Activated CD8-positive, alpha-beta T cell treated with anti-CD3 and anti-CD28 coated beads for 36 hours (primary cell): ENCODE data around the gene CNPY3. TPM values are rescaled to one million over a fixed set of nuclear protein-coding genes. Genes with fewer than 3 reads are reported as not detected.

ENCODE experiments used
- ATAC-seq: fragments of 200-7000 bp; cut with Tn5 transposase; one replicate; pipeline ENCODE4 v1.10.0; 2021; ENCODE audit warnings: mild to moderate bottlenecking, moderate library complexity
- CTCF ChIA-PET: fragments of 350-600 bp; sonication (Branson Sonifier 250); formaldehyde crosslinking; loops from one replicate; lab custom pipeline; 2021; ENCODE audit warnings: antibody characterized with exemption; lab: Charles Lee
- POLR2A ChIA-PET: fragments of 350-600 bp; sonication (Branson Sonifier 250); formaldehyde crosslinking; loops from one replicate; lab custom pipeline; 2021; ENCODE audit warnings: antibody characterized with exemption; lab: Charles Lee
- DNase-seq: peaks from one replicate; pipeline ENCODE4 v3.0.0-alpha.2; 2020
- H3K27ac Mint-ChIP-seq: one replicate; pipeline ENCODE4 v1.8.0; 2021; ENCODE audit warnings: mild to moderate bottlenecking, mixed read lengths
- H3K27me3 Mint-ChIP-seq: one replicate; pipeline ENCODE4 v1.8.0; 2021; ENCODE audit warnings: mixed read lengths
- H3K36me3 Mint-ChIP-seq: one replicate; pipeline ENCODE4 v1.8.0; 2021; ENCODE audit warnings: low read depth, mixed read lengths
- H3K4me1 Mint-ChIP-seq: one replicate; pipeline ENCODE4 v1.8.0; 2021; ENCODE audit warnings: low read depth, mixed read lengths
- H3K4me3 Mint-ChIP-seq: one replicate; pipeline ENCODE4 v1.8.0; 2021; ENCODE audit warnings: mild to moderate bottlenecking, moderate library complexity, mixed read lengths
- H3K9me3 Mint-ChIP-seq: one replicate; pipeline ENCODE4 v1.8.0; 2021; ENCODE audit warnings: mixed read lengths
- intact Hi-C: fragments of 100-400 bp; cut with micrococcal nuclease; formaldehyde crosslinking; loops from one replicate; pipeline ENCODE4 v1.10.0; 2022
- total RNA-seq, 2 experiments: library from RNA; stranded (reverse); gene quantifications; one replicate each; pipeline ENCODE4 v1.2.3, GENCODE V29; 2021
- TF ChIP-seq, protein P1 (sequence below): fragments of 200-600 bp; IDR thresholded peaks from one replicate; pipeline ENCODE4 v1.8.0; 2022; ENCODE audit warnings: antibody characterized with exemption, mild to moderate bottlenecking

CNPY3 gene
- total RNA-seq, 2 experiments from 2014 or later = 46.2 to 46.8 TPM

DNA sequence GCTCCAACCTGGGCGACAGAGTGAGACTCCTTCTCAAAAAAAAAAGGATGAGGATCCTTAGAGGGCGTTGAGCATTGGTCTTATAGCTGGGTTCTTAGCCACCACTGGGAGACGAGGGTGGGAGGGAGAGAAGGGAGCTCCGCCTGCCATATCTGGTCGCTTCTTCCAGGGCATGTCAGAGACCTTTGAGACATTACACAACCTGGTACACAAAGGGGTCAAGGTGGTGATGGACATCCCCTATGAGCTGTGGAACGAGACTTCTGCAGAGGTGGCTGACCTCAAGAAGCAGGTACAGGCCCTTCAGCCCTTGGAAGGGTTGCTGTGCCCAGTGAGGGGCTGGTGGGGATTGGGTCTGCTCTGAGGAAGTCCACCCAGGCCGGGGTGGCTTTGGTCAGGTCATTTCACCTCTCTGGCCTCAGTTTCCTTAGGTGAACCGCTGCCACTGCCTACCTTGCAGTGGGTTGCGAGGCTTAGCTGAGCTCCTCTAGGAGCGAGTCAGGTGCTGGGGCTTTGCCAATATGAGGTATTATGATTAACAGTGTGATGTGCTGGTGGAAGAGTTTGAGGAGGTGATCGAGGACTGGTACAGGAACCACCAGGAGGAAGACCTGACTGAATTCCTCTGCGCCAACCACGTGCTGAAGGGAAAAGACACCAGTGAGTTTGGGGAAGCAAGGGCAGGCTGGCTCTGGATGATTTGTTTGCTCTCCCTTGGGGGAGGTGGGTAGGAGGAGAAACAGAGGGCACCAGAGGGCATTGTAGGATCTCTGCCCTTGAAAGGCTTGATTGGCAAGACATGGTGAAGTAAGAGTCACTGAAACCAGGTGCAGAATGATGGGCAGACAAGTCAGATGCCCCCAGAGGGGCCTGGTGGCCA is 8.5 kb downstream of the CNPY3 start:
- H3K4me1 Mint-ChIP-seq = peaks cover 29% of the 10 kb centered on the region
- intact Hi-C loops = no loop called here
- no peaks in the 10 kb centered on the region for H3K9me3 Mint-ChIP-seq
- H3K27ac Mint-ChIP-seq = peak overlapping the region; percentile 52
- ATAC-seq (no peak), DNase-seq (no peak)
- H3K27me3 Mint-ChIP-seq = no peaks in the 10 kb centered on the region
- CTCF ChIA-PET = interaction anchor here (1.4 kb wide), 1 partner anchor 37 kb away, joined by 3 read pairs; no protein-coding TSS in a partner anchor
- H3K4me3 Mint-ChIP-seq = no peak overlapping the region
- TF ChIP-seq, protein P1, sequence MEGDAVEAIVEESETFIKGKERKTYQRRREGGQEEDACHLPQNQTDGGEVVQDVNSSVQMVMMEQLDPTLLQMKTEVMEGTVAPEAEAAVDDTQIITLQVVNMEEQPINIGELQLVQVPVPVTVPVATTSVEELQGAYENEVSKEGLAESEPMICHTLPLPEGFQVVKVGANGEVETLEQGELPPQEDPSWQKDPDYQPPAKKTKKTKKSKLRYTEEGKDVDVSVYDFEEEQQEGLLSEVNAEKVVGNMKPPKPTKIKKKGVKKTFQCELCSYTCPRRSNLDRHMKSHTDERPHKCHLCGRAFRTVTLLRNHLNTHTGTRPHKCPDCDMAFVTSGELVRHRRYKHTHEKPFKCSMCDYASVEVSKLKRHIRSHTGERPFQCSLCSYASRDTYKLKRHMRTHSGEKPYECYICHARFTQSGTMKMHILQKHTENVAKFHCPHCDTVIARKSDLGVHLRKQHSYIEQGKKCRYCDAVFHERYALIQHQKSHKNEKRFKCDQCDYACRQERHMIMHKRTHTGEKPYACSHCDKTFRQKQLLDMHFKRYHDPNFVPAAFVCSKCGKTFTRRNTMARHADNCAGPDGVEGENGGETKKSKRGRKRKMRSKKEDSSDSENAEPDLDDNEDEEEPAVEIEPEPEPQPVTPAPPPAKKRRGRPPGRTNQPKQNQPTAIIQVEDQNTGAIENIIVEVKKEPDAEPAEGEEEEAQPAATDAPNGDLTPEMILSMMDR = no peak
- POLR2A ChIA-PET = interaction anchor here (0.6 to 0.8 kb wide), 3 partner anchors 8 to 13 kb away, joined by 3 read pairs; no protein-coding TSS in a partner anchor
- peaks cover 52% of the 10 kb centered on the region for H3K36me3 Mint-ChIP-seq

DNA sequence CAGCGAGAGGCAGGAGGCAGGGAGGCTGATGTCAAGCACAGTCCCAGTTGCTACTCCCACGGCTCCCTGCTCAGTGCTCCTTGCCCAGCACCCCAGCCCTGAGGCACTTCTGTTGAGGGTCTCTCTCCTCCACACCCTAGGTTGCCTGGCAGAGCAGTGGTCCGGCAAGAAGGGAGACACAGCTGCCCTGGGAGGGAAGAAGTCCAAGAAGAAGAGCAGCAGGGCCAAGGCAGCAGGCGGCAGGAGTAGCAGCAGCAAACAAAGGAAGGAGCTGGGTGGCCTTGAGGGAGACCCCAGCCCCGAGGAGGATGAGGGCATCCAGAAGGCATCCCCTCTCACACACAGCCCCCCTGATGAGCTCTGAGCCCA is 9.1 kb downstream of the CNPY3 start:
- H3K9me3 Mint-ChIP-seq = no peaks in the 10 kb centered on the region
- H3K4me3 Mint-ChIP-seq = no peak overlapping the region
- ATAC-seq (no peak), DNase-seq (no peak)
- TF ChIP-seq, protein P1 = no peak
- ChIA-PET POLR2A (interaction anchor here (0.8 kb wide), 1 partner anchor 8 kb away, joined by 3 read pairs; no protein-coding TSS in a partner anchor), CTCF (interaction anchor here (1.2 to 1.4 kb wide), 2 partner anchors 38 to 52 kb away, joined by 3 read pairs; no protein-coding TSS in a partner anchor)
- intact Hi-C loops = no loop called here
- peaks cover 23% of the 10 kb centered on the region for H3K4me1 Mint-ChIP-seq
- H3K36me3 Mint-ChIP-seq = peaks cover 46% of the 10 kb centered on the region
- H3K27ac Mint-ChIP-seq = peak overlapping the region; percentile 5
- H3K27me3 Mint-ChIP-seq = no peaks in the 10 kb centered on the region

DNA sequence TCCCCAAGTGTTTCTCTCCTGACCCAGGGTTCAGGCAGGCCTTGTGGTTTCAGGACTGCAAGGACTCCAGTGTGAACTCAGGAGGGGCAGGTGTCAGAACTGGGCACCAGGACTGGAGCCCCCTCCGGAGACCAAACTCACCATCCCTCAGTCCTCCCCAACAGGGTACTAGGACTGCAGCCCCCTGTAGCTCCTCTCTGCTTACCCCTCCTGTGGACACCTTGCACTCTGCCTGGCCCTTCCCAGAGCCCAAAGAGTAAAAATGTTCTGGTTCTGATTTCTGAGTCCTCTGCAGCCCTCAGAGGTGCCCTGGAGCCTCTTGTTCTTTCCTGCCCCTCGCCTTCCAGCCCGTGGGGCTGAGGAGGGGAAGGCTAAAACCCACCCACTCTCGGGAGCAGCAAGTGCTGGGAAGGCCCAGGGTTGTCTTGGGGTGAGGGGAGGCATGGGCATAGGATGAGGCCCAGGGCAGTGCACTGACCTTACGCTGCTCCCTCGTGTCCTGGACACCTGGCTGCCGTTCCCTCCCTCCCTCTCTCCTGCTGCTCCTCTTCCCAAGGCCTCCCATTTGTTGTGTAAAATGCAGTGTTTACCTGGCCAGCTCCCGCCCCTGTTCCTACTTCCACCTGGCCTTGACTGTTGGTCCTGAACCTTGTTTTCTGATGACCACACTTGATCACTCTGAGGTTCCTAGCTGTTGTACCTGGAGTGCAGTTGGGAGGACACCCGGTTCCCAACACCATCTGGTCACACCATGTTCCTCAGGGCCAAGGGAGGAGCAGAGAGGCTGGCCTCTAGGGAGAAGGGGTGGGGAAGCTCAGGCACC is 9.9 kb downstream of the CNPY3 start:
- TF ChIP-seq, protein P1 = no peak
- H3K36me3 Mint-ChIP-seq = peaks cover 42% of the 10 kb centered on the region
- peaks cover 18% of the 10 kb centered on the region for H3K4me1 Mint-ChIP-seq
- no peaks in the 10 kb centered on the region for H3K27me3 Mint-ChIP-seq
- CTCF ChIA-PET = interaction anchor here (1.2 to 1.4 kb wide), 2 partner anchors 39 to 51 kb away, joined by 3 read pairs; no protein-coding TSS in a partner anchor
- peak overlapping the region; percentile 21 for H3K27ac Mint-ChIP-seq
- ATAC-seq = no peak
- no peak for DNase-seq
- H3K9me3 Mint-ChIP-seq = no peaks in the 10 kb centered on the region
- no peak overlapping the region for H3K4me3 Mint-ChIP-seq
- POLR2A ChIA-PET = interaction anchor here (1.1 to 2.5 kb wide), 3 partner anchors 8 to 40 kb away, joined by 3 to 10 read pairs (median 9); partner anchors contain the start of genes CNPY3 and PEX6
- intact Hi-C loops = no loop called here

DNA sequence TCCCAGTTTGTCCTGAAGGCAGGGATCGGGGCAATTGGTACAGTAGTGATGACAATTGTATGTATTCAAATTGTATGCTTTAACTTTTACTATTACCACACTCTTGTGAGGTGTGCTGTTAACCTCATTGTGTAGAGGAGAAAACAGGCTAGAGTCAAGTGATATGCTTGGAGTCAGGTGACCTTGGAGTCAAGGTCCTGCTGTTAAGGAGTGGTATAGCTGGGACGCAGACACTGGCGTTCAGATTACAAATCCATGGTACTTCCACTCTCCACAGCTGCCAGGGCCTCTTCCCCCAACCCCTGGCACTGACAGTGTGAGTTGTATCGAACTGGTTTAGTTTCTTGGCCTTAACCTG is 10.5 kb downstream of the CNPY3 start:
- H3K36me3 Mint-ChIP-seq = peaks cover 40% of the 10 kb centered on the region
- ChIA-PET CTCF (interaction anchor here (1.1 to 1.2 kb wide), 2 partner anchors 25 to 51 kb away, joined by 3 read pairs; no protein-coding TSS in a partner anchor), POLR2A (interaction anchor here (1.1 to 2.5 kb wide), 3 partner anchors 9 to 39 kb away, joined by 3 to 10 read pairs (median 9); partner anchors contain the start of genes CNPY3 and PEX6)
- H3K9me3 Mint-ChIP-seq = no peaks in the 10 kb centered on the region
- H3K4me1 Mint-ChIP-seq = peaks cover 17% of the 10 kb centered on the region
- TF ChIP-seq, protein P1 = no peak
- intact Hi-C loops = no loop called here
- H3K4me3 Mint-ChIP-seq = no peak overlapping the region
- DNase-seq (no peak), ATAC-seq (no peak)
- H3K27me3 Mint-ChIP-seq = no peaks in the 10 kb centered on the region
- peak overlapping the region; percentile 25 for H3K27ac Mint-ChIP-seq
